Globus pallidus (tissue), 1 donor: ENCODE data around the gene IFIT1.
"Not testable (repeated sequence)": the region's sequence is repeated elsewhere in the genome, so short reads cannot be mapped to it uniquely, and the experiment has no call there.

Experiments used
- DNase-seq: peaks from one replicate; pipeline ENCODE4 v3.0.0-alpha.2; 2015; ENCODE audit warnings: low spot score

Gene IFIT1

GRCh38 chr10:89440226-89441009, 48.0 kb downstream of the IFIT1 start:
- no peak for DNase-seq

GRCh38 chr10:89442289-89442688, 49.9 kb downstream of the IFIT1 start:
- no peak for DNase-seq

DNA sequence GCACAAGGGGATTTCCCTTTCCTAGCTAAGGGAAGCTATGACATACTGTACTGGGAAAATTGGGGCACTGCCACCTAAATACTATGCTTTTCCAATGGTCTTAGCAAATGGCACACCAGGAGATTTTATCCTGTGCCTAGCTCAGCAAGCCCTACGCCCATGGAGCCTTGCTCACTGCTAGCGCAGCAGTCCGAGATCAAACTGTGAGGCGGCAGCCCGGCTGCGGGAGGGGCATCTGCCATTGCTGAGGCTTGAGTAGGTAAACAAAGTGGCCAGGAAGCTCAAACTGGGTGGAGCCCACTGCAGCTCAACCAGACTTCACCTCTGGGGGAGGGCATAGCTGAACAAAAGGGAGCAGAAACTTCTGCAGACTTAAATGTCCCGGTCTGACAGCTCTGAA, 52.4 kb downstream of the IFIT1 start:
- not testable (repeated sequence) for DNase-seq

- DNase-seq, result no peak
These were observed 58.5 kb downstream of the IFIT1 start for GRCh38 chr10:89450901-89451300.

DNA sequence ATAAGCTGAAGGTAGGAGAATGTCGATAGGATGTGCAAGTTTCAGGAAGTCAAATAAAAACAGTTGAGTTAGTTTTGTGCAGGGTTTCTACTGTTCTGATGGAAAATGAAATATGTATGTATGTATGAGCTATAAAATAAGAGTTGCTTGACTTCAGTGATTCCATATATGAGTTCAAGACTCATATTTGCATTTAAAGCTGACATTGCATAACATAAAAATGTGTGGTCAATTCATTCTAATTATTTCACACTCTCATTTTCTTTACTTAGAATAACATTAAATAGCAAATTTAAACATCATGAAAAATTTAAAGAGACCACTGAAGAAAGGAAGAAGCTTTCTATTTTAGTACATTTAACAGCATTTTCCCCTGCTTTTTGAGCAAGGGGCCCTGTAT, 59.8 kb downstream of the IFIT1 start:
- no peak for DNase-seq

DNA sequence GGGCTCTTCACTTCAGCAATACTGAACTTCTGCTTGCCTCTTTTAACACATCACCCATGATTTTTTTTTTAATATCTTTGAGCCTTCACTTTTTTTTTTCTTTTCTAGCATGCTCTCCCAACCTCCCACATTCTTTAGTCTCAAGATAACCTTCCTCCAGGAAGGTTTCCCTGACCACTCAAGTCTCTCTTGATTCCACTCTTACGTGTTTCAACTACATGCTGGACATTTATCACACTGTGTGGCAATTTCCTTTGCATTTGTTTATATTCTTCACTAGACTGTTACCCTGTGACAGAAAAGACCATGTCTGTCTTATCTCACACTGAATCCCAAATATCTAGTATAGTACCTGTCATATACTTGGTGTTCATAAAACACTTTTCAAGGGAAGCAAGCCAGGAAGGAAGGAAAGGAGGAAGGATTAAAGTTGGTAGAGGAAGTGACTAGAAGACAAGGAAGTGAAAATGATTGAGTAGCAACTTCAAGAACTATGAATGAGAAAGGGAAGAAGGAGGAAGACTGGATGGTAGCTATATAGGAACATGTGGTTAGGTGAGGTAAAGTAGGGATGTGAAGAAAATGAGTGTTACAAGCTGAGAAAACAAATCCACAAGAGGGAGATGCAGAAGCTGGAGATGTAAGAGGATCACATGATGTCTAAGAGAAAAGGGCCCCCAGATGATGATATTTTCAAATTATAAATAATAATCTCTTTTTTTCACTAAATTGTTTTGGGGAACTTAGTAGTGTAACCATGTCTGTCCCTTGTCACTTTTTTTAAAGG, 62.3 kb downstream of the IFIT1 start:
- DNase-seq, result no peak
